K562 (cell line): Measurements from ENCODE around the gene DYRK1A.

Source experiments
- KLF16 ChIP-seq: IDR thresholded peaks from 2 replicates; pipeline ENCODE4 v1.6.1; 2016; ENCODE audit warnings: antibody characterized with exemption
- ZBTB1 ChIP-seq: sonication (generic); formaldehyde crosslinking; IDR thresholded peaks from 2 replicates; pipeline ENCODE4 v1.8.1; 2023; ENCODE audit warnings: missing genetic modification reagents, low read depth, mild to moderate bottlenecking, borderline replicate concordance
- ZNF699 ChIP-seq: fragments of 250-450 bp; sonication (Bioruptor Pico); IDR thresholded peaks from 2 replicates; pipeline ENCODE4 v1.8.0; 2021; ENCODE audit warnings: mild to moderate bottlenecking, moderate library complexity; ENCODE audit not compliant: insufficient replicate concordance
- TF ChIP-seq, protein P1 (sequence below): sonication (generic); formaldehyde crosslinking; IDR thresholded peaks from 2 replicates; pipeline ENCODE4 v1.8.1; 2022; ENCODE audit warnings: missing genetic modification reagents
- TF ChIP-seq, protein P2 (sequence below): sonication (generic); formaldehyde crosslinking; IDR thresholded peaks from 2 replicates; pipeline ENCODE4 v1.9.0; 2022; ENCODE audit warnings: mild to moderate bottlenecking, missing genetic modification reagents

- TF ChIP-seq ZNF699 (no peak), ZBTB1 (CRISPR knock-in tag) (no peak), KLF16 (no peak)
- TF ChIP-seq, protein P1, sequence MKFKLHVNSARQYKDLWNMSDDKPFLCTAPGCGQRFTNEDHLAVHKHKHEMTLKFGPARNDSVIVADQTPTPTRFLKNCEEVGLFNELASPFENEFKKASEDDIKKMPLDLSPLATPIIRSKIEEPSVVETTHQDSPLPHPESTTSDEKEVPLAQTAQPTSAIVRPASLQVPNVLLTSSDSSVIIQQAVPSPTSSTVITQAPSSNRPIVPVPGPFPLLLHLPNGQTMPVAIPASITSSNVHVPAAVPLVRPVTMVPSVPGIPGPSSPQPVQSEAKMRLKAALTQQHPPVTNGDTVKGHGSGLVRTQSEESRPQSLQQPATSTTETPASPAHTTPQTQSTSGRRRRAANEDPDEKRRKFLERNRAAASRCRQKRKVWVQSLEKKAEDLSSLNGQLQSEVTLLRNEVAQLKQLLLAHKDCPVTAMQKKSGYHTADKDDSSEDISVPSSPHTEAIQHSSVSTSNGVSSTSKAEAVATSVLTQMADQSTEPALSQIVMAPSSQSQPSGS (CRISPR knock-in tag): no peak
- TF ChIP-seq, protein P2, sequence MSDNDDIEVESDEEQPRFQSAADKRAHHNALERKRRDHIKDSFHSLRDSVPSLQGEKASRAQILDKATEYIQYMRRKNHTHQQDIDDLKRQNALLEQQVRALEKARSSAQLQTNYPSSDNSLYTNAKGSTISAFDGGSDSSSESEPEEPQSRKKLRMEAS (CRISPR knock-in tag): no peak
Observed at GRCh38 chr21:37574316-37574715, 207.7 kb downstream of the DYRK1A start.
